ENCODE data around the gene ESRP2. TPM values are rescaled to one million over a fixed set of nuclear protein-coding genes. Genes with fewer than 3 reads are reported as not detected.

Gene ESRP2
- total RNA-seq, 1 donor from 2014 or later = 0.11 TPM

DNA sequence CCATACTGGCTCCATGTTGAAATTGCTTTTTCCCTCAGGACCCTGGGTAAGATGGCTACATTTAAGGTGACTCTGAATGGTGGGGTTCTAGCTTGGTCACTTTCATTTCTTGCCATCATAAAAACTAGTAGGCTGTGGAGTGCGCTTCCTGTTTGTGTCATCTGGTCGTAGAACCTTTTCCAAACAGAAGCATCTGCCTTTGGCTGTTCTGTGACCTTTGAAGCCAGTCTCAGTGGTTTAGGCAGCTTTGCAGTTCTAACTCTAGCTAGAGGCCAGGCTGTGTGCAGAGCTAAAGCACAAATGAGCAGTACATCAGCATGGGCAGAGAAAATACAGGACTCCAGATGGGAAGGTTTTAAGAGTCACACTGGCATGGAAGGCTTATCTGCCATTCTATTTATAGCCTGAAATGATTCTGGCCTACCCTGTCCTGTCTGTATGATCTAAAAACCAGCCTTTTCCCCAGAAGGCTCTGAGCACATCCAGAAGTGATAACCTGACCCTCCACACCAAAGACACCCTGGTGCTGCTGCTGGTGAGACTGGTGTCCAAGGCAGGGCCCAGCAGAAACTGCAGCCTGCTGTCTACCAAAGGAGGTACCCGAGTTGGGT lies 8.6 kb downstream of the ESRP2 start:
- DNase-seq (ENCODE audit: low read depth) = peak; percentile 42

GRCh38 chr16:68226116-68226515 lies 9.8 kb downstream of the ESRP2 start:
- DNase-seq (ENCODE audit: low read depth) = no peak

GRCh38 chr16:68223072-68223471 lies 12.9 kb downstream of the ESRP2 start:
- DNase-seq (ENCODE audit: low read depth) = no peak

DNA sequence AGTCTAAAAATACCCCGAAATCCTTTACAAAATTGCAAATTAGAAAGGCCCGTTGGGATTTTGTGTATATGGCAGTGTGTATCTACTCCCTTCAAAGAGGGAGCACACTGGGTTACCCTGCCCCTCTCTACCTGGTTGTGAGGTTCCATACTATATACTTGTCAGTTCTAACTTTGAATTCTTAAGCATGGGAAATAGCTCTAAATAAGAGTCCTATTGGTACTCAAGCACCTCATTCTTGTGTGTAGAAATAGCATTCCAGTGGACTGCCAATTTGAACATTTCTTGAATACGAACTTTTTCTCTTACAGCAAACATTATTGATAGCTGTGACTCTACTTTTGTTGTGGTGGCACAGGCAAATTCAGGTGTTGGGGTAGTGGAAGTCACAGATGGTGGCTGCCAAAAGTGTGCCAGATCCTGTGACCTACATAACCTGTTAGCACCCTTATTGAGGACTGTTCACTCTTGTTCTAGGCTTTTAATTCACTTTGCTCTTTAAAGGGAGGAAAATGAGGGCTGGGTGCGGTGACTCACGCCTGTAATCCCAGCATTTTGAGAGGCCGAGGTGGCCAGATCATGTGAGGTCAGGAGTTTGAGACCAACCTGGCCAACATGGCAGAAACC lies 16.1 kb downstream of the ESRP2 start:
- no peak for DNase-seq (ENCODE audit: low read depth)

- DNase-seq (ENCODE audit: low read depth) = no peak
These were observed 18.4 kb downstream of the ESRP2 start for GRCh38 chr16:68217506-68217905.

DNA sequence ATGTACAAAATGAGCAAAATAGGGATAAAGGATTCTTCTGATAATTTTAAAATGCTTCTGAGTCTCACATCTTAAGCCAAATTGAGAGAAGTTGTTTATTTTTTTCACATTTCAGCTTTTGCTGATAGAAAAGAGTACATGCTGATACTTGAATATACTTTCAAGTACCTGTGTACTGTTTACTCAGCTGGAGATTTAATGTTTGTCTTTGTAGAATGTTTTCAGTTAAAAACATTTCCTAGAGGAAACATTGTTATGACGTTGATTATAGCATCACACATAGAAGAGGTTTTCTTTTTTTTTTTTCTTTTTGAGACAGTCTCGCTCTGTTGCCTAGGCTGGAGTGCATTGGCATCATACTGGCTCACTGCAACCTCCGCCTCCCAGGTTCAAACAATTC lies 19.7 kb downstream of the ESRP2 start:
- DNase-seq (ENCODE audit: low read depth) = no peak

- no peak for DNase-seq (ENCODE audit: low read depth)
These were observed 20.6 kb downstream of the ESRP2 start for GRCh38 chr16:68215302-68215701.

- DNase-seq (ENCODE audit: low read depth) = no peak
These were observed 21.2 kb downstream of the ESRP2 start for GRCh38 chr16:68214726-68215125.

DNA sequence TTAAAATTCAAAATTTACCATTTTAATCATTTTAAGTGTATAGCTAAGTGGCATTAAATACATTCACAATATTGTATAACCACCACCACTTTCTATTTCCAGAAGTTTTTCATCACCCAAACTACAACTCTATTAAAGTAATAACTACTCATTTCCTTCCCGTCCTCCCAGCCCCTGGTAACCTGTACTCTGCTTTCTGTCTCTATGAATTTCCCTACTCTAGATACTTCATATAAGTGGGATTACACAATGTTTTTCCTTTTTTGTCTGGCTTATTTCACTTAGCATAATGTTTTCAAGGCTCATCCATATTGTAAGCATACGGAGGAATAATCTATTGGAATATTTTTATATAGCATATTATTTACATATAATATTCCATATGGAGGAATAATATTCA lies 29.7 kb downstream of the ESRP2 start:
- no peak for DNase-seq (ENCODE audit: low read depth)

GRCh38 chr16:68202091-68202519 lies 33.8 kb downstream of the ESRP2 start:
- peak; percentile 86 for DNase-seq (ENCODE audit: low read depth)

GRCh38 chr16:68200088-68200783 lies 35.7 kb downstream of the ESRP2 start:
- DNase-seq (ENCODE audit: low read depth) = no peak

- DNase-seq (ENCODE audit: low read depth) = peak; percentile 59
These were observed 38.7 kb downstream of the ESRP2 start for GRCh38 chr16:68197250-68197649.

GRCh38 chr16:68194251-68194650 lies 41.7 kb downstream of the ESRP2 start:
- DNase-seq (ENCODE audit: low read depth) = no peak

- DNase-seq (ENCODE audit: low read depth) = no peak
These were observed 45.0 kb downstream of the ESRP2 start for GRCh38 chr16:68190736-68191510.

DNA sequence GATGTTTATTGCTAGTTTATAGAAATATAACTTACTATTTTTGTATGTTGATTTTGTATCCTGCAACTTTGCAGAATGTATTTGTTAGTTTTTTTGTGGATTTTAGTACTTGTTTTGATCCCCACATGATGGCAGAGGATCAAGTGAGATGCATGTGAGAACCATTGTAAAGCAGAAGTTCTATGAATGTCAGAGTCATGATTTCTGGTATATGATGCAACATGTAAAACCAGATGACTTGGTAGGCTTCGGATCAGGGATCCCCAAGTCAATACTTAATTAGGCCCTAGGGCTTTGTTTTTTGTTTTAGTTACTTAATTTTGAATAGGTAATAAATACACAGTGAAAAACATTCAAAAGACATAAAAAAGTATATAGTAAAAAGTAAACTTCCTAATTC lies 45.8 kb downstream of the ESRP2 start:
- no peak for DNase-seq (ENCODE audit: low read depth)

GRCh38 chr16:68188170-68188569 lies 47.8 kb downstream of the ESRP2 start:
- DNase-seq (ENCODE audit: low read depth) = no peak

DNA sequence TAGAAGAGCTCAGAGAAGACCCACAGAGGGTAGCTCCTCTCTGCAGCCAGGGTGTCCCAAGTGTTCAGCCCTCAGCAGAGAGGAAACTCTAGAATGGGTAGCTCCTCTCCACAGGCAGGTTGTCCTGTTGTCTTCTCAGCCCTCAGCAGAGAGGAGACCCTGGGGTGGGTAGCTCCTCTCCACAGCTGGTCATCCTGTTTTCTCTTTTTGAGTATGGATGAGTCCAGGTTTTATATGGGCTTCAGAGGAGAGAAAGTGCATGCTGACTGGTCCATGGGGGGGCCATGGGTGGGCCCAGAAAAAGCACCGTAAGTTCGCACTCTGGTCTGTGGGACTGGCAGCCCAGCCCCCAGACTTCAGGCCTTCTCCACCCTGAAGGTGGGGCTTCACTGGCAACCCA lies 48.4 kb downstream of the ESRP2 start:
- DNase-seq (ENCODE audit: low read depth) = no peak

DNA sequence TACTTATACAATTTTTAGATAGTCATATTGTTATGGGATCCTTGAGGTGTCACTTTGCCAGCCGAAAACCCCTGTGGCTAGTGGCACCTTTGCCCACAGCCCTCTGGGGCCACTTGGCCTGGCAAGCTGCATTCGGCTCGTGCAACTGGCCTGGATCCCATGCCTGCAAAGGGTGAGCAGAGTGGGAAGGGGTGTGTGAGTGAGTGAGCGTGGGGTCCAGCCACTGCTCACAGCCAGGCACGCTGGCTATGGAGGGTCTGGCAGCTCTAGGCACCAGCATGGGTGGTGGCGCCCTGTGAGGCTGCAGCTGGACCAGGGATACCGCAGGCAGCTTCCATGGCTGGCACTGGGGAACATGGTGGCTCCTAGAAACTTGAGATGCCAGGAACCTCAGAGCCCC lies 49.0 kb downstream of the ESRP2 start:
- DNase-seq (ENCODE audit: low read depth) = no peak

DNA sequence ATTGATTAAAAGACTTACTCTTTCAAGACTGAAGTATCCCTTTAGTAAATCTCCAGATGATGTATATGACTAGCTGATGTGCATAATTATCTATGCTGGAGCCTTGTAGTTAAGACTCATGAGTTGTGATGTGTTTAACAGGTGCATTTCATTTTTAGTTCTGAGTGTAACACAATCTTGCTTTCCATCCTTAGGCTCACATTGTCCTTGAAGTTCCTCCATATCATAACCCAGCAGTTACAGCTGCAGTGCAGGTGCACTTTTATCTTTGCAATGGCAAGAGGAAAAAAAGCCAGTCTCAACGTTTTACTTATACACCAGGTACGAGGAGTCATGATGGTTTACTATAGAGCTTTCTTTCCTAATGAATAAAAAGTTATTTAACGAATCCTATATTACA lies 52.9 kb downstream of the ESRP2 start:
- peak; percentile 42 for DNase-seq (ENCODE audit: low read depth)

DNA sequence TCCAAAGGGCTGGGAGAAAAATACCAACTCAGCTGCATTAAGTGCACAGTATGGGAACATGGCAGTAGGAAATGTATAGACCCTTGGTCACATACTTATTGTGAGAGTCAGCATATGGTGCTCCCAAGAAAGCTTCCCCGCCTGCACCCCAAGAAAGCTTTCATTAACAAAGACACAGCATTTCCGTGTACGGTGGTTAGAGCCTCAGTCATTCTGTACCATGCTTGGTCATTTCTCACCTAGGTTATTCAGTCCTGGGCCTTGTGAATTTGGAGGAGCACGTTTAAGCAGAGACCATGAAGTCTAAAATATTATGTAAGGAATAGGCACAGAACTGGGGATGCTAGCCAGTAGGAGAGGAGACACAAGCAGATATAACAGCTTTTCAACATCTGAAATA lies 56.1 kb downstream of the ESRP2 start:
- no peak for DNase-seq (ENCODE audit: low read depth)

DNA sequence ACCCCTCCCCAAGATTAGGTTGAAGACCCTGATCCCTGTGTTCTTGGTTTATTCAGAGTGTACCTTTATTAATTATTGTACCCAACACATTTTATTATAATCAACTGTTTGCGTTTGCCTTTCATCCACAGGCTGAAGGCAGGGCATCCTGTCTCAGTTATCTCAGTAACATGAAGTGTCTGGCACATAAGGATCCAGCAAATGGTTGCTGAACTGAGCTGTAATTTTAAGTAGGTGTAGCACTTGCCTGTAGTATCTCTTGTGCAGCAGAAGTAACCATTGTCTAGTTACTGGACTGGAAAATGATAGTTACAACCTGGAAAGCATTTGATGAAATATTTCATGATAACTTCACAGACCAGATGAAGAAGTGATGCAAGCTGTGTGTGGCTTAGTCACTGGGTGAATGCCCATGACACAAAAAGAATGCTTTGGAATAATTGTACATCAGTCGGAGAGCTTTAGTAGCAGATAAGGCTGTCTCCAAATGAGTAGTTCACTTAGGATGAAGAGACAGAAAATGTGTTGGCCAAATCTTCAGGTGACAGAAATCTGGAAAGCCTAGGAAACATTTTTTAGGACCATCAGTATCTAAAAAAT lies 56.6 kb downstream of the ESRP2 start:
- no peak for DNase-seq (ENCODE audit: low read depth)
